ENCODE measurements around the gene MB. TPM values are rescaled to one million over a fixed set of nuclear protein-coding genes. Genes with fewer than 3 reads are reported as not detected.

The MB gene
- polyA plus RNA-seq, 1 donor from 2014 or later = 0.51 TPM

- Histone ChIP-seq H3K9me3 (ENCODE audit: low read length) (no peaks in the 10 kb centered on the region), H3K79me2 (replicated peaks; ENCODE audit: insufficient read depth, low read length) (no peaks in the 10 kb centered on the region), H3F3A (ENCODE audit: insufficient read depth, low read length, poor library complexity, severe bottlenecking) (no peaks in the 10 kb centered on the region), H3K36me3 (ENCODE audit: insufficient read depth, low read length) (no peaks in the 10 kb centered on the region), H4K20me1 (ENCODE audit: insufficient read depth) (no peaks in the 10 kb centered on the region), H3K27me3 (ENCODE audit: insufficient read depth, low read depth, low read length) (no peaks in the 10 kb centered on the region), H3K4me2 (ENCODE audit: low read length) (no peak overlapping the region), H3K4me3 (ENCODE audit: low read length) (no peak overlapping the region), H3K27ac (ENCODE audit: low read length) (no peak overlapping the region), H2AFZ (ENCODE audit: low read depth, low read length) (no peak overlapping the region), H3K9me2 (ENCODE audit: insufficient read depth, low read length) (no peaks in the 10 kb centered on the region), H3K9ac (ENCODE audit: low read length) (no peak overlapping the region)
- no peak for TF ChIP-seq POLR2AphosphoS5 (IDR thresholded peaks at IDR 0.05)
- TF ChIP-seq RAD21 (conservative IDR thresholded peaks at IDR 0.05) = no peak
- TF ChIP-seq MXI1 (conservative IDR thresholded peaks at IDR 0.05; ENCODE audit: poor library complexity, severe bottlenecking) = no peak
- TF ChIP-seq, protein P1, sequence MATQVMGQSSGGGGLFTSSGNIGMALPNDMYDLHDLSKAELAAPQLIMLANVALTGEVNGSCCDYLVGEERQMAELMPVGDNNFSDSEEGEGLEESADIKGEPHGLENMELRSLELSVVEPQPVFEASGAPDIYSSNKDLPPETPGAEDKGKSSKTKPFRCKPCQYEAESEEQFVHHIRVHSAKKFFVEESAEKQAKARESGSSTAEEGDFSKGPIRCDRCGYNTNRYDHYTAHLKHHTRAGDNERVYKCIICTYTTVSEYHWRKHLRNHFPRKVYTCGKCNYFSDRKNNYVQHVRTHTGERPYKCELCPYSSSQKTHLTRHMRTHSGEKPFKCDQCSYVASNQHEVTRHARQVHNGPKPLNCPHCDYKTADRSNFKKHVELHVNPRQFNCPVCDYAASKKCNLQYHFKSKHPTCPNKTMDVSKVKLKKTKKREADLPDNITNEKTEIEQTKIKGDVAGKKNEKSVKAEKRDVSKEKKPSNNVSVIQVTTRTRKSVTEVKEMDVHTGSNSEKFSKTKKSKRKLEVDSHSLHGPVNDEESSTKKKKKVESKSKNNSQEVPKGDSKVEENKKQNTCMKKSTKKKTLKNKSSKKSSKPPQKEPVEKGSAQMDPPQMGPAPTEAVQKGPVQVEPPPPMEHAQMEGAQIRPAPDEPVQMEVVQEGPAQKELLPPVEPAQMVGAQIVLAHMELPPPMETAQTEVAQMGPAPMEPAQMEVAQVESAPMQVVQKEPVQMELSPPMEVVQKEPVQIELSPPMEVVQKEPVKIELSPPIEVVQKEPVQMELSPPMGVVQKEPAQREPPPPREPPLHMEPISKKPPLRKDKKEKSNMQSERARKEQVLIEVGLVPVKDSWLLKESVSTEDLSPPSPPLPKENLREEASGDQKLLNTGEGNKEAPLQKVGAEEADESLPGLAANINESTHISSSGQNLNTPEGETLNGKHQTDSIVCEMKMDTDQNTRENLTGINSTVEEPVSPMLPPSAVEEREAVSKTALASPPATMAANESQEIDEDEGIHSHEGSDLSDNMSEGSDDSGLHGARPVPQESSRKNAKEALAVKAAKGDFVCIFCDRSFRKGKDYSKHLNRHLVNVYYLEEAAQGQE (IDR thresholded peaks at IDR 0.05; ENCODE audit: borderline replicate concordance) = no peak
- TF ChIP-seq CTCF (IDR thresholded peaks at IDR 0.05; ENCODE audit: poor library complexity, severe bottlenecking) = no peak
- TF ChIP-seq EP300 (conservative IDR thresholded peaks at IDR 0.05; ENCODE audit: poor library complexity, severe bottlenecking) = no peak
- no peak for TF ChIP-seq SMC3 (conservative IDR thresholded peaks at IDR 0.05; ENCODE audit: poor library complexity)
- TF ChIP-seq EZH2 (IDR thresholded peaks at IDR 0.05; ENCODE audit: borderline replicate concordance, insufficient read depth, low read length, poor library complexity, severe bottlenecking) = no peak
- TF ChIP-seq TAF1 (IDR thresholded peaks at IDR 0.05; ENCODE audit: low read depth) = no peak
Measured at GRCh38 chr22:35589756-35590093, 27.4 kb downstream of the MB start.

GRCh38 chr22:35589071-35589755 is 27.9 kb downstream of the MB start:
- TF ChIP-seq RAD21 (conservative IDR thresholded peaks at IDR 0.05) (no peak), EP300 (conservative IDR thresholded peaks at IDR 0.05; ENCODE audit: poor library complexity, severe bottlenecking) (no peak), SMC3 (conservative IDR thresholded peaks at IDR 0.05; ENCODE audit: poor library complexity) (no peak), POLR2AphosphoS5 (IDR thresholded peaks at IDR 0.05) (no peak), EZH2 (IDR thresholded peaks at IDR 0.05; ENCODE audit: borderline replicate concordance, insufficient read depth, low read length, poor library complexity, severe bottlenecking) (no peak), MXI1 (conservative IDR thresholded peaks at IDR 0.05; ENCODE audit: poor library complexity, severe bottlenecking) (no peak), CTCF (IDR thresholded peaks at IDR 0.05; ENCODE audit: poor library complexity, severe bottlenecking) (no peak), TAF1 (IDR thresholded peaks at IDR 0.05; ENCODE audit: low read depth) (no peak)
- TF ChIP-seq, protein P1 (IDR thresholded peaks at IDR 0.05; ENCODE audit: borderline replicate concordance) = no peak
- H3K9me2 ChIP-seq (ENCODE audit: insufficient read depth, low read length) = no peaks in the 10 kb centered on the region
- H3K79me2 ChIP-seq (replicated peaks; ENCODE audit: insufficient read depth, low read length) = no peaks in the 10 kb centered on the region
- no peaks in the 10 kb centered on the region for H3K9me3 ChIP-seq (ENCODE audit: low read length)
- no peak overlapping the region for H2AFZ ChIP-seq (ENCODE audit: low read depth, low read length)
- H4K20me1 ChIP-seq (ENCODE audit: insufficient read depth) = no peaks in the 10 kb centered on the region
- no peak overlapping the region for H3K4me2 ChIP-seq (ENCODE audit: low read length)
- no peak overlapping the region for H3K4me3 ChIP-seq (ENCODE audit: low read length)
- no peaks in the 10 kb centered on the region for H3K36me3 ChIP-seq (ENCODE audit: insufficient read depth, low read length)
- H3K9ac ChIP-seq (ENCODE audit: low read length) = no peak overlapping the region
- no peaks in the 10 kb centered on the region for H3K27me3 ChIP-seq (ENCODE audit: insufficient read depth, low read depth, low read length)
- no peaks in the 10 kb centered on the region for H3F3A ChIP-seq (ENCODE audit: insufficient read depth, low read length, poor library complexity, severe bottlenecking)
- no peak overlapping the region for H3K27ac ChIP-seq (ENCODE audit: low read length)

Data from neural cell (in vitro differentiated cells).